Measurements from ENCODE around the gene ABTB1. TPM values are rescaled to one million over a fixed set of nuclear protein-coding genes. Genes with fewer than 3 reads are reported as not detected.

ABTB1 gene
- total RNA-seq, 6 donors from 2014 or later: 28.0 to 262 (median 65.8) TPM

DNA sequence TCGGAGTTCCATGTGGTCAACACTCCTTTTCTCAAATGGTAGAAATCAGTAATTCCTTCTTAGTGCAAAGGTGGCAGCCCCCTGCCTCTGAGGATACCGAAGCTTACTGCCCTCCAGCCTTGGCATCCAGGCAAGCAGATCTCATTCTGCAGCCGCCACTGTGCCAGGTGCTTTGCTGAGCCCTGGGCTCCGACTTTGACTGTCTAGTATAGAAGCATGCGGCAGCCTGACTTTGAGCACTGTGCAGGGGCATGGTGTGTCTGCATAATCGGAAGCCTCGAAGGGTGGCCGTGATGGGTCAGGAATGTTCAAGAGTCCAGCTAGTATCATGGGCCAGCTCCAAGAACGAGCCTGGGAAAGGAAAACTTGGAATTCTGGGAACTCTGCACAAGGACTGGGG lies 39.7 kb downstream of the ABTB1 start:
- Histone ChIP-seq H3K4me3 (no peak overlapping the region), H3K27ac (peak overlapping the region in 1 of 4 donors; percentile 49), H3K4me1 (peaks cover 20 to 39% (median 23%) of the 10 kb centered on the region in 4 donors), H3K36me3 (peaks cover 0 to 3% (median 0%) of the 10 kb centered on the region in 4 donors), H3K9me3 (no peaks in the 10 kb centered on the region), H3K27me3 (no peaks in the 10 kb centered on the region)
- TF ChIP-seq EP300 (IDR thresholded peaks at IDR 0.05) (no peak), POLR2AphosphoS5 (IDR thresholded peaks at IDR 0.05) (no peak)
- DNase-seq (no peak), ATAC-seq (ENCODE audit: low FRiP score in 2 of 2) (no peak)
- WGBS, 2 donors: 72% methylated on average over 9 of the region's 9 CpGs

- no peaks in the 10 kb centered on the region for H3K27me3 ChIP-seq
Observed at GRCh38 chr3:127712881-127713771, 40.4 kb downstream of the ABTB1 start.

GRCh38 chr3:127714125-127714571 lies 41.4 kb downstream of the ABTB1 start:
- TF ChIP-seq, protein P1, sequence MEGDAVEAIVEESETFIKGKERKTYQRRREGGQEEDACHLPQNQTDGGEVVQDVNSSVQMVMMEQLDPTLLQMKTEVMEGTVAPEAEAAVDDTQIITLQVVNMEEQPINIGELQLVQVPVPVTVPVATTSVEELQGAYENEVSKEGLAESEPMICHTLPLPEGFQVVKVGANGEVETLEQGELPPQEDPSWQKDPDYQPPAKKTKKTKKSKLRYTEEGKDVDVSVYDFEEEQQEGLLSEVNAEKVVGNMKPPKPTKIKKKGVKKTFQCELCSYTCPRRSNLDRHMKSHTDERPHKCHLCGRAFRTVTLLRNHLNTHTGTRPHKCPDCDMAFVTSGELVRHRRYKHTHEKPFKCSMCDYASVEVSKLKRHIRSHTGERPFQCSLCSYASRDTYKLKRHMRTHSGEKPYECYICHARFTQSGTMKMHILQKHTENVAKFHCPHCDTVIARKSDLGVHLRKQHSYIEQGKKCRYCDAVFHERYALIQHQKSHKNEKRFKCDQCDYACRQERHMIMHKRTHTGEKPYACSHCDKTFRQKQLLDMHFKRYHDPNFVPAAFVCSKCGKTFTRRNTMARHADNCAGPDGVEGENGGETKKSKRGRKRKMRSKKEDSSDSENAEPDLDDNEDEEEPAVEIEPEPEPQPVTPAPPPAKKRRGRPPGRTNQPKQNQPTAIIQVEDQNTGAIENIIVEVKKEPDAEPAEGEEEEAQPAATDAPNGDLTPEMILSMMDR (IDR thresholded peaks at IDR 0.05): no peak
- TF ChIP-seq EP300 (IDR thresholded peaks at IDR 0.05): no peak
- TF ChIP-seq POLR2A (IDR thresholded peaks at IDR 0.05): no peak
- TF ChIP-seq POLR2AphosphoS5 (IDR thresholded peaks at IDR 0.05): no peak
- Histone ChIP-seq H3K4me3 (no peak overlapping the region), H3K27me3 (no peaks in the 10 kb centered on the region), H3K27ac (peak overlapping the region in 3 of 4 donors; percentile 1 to 49 (median 16)), H3K36me3 (no peaks in the 10 kb centered on the region), H3K9me3 (no peaks in the 10 kb centered on the region), H3K4me1 (peaks cover 20 to 33% (median 23%) of the 10 kb centered on the region in 4 donors)
- DNase-seq: no peak
- 46 to 55% methylated on average over 10 of the region's 10 CpGs for WGBS, 2 donors
- ATAC-seq (ENCODE audit: low FRiP score in 2 of 2): no peak

More at GRCh38 chr3:127712881-127713771, 40.4 kb downstream of the ABTB1 start:
- H3K27ac ChIP-seq: peak overlapping the region in 3 of 4 donors; percentile 1 to 57 (median 49)
- no peak for ATAC-seq (ENCODE audit: low FRiP score in 2 of 2)
- DNase-seq: no peak
- peaks cover 0 to 3% (median 0%) of the 10 kb centered on the region in 4 donors for H3K36me3 ChIP-seq
- H3K4me3 ChIP-seq: no peak overlapping the region
- H3K4me1 ChIP-seq: peaks cover 20 to 33% (median 23%) of the 10 kb centered on the region in 4 donors
- H3K9me3 ChIP-seq: no peaks in the 10 kb centered on the region
- WGBS, 2 donors: 74 to 80% methylated on average over 4 to 9 of the region's 9 CpGs
- no peak for TF ChIP-seq POLR2A (IDR thresholded peaks at IDR 0.05)
- TF ChIP-seq EP300 (IDR thresholded peaks at IDR 0.05): no peak
- no peak for TF ChIP-seq POLR2AphosphoS5 (IDR thresholded peaks at IDR 0.05)
- TF ChIP-seq, protein P1 (IDR thresholded peaks at IDR 0.05): no peak

GRCh38 chr3:127714866-127715265 lies 42.1 kb downstream of the ABTB1 start:
- Histone ChIP-seq H3K27me3 (no peaks in the 10 kb centered on the region), H3K27ac (no peak overlapping the region), H3K36me3 (peaks cover 0 to 6% (median 0%) of the 10 kb centered on the region in 4 donors), H3K9me3 (no peaks in the 10 kb centered on the region), H3K4me1 (peaks cover 20 to 33% (median 23%) of the 10 kb centered on the region in 4 donors), H3K4me3 (no peak overlapping the region)
- WGBS, 2 donors: 97% methylated on average over 3 to 5 of the region's 5 CpGs
- TF ChIP-seq POLR2AphosphoS5 (IDR thresholded peaks at IDR 0.05) (no peak), EP300 (IDR thresholded peaks at IDR 0.05) (no peak), POLR2A (IDR thresholded peaks at IDR 0.05) (no peak)
- TF ChIP-seq, protein P1 (IDR thresholded peaks at IDR 0.05): no peak
- ATAC-seq (ENCODE audit: low FRiP score in 2 of 2): no peak
- DNase-seq: no peak

GRCh38 chr3:127715532-127715931 lies 42.8 kb downstream of the ABTB1 start:
- TF ChIP-seq EP300 (IDR thresholded peaks at IDR 0.05) (no peak), POLR2AphosphoS5 (IDR thresholded peaks at IDR 0.05) (no peak), POLR2A (IDR thresholded peaks at IDR 0.05) (no peak)
- TF ChIP-seq, protein P1 (IDR thresholded peaks at IDR 0.05): no peak
- WGBS, 2 donors: 55 to 60% methylated on average over 8 of the region's 8 CpGs

More at GRCh38 chr3:127715532-127715931, 42.8 kb downstream of the ABTB1 start:
- Histone ChIP-seq H3K4me3 (no peak overlapping the region), H3K4me1 (peaks cover 20 to 34% (median 23%) of the 10 kb centered on the region in 4 donors), H3K27ac (no peak overlapping the region), H3K9me3 (no peaks in the 10 kb centered on the region), H3K36me3 (peaks cover 0 to 9% (median 0%) of the 10 kb centered on the region in 4 donors), H3K27me3 (no peaks in the 10 kb centered on the region)
- no peak for DNase-seq
- no peak for ATAC-seq (ENCODE audit: low FRiP score in 2 of 2)
